ENCODE results near the gene ADAMTS19.
A peak's percentile ranks its signal among the peaks of the same experiment; 100 is the strongest.

Gene ADAMTS19

GRCh38 chr5:129664336-129664937 lies 204.3 kb downstream of the ADAMTS19 start:
- DNase-seq (ENCODE audit: extremely low read depth in 1 of 2, low read depth in 1 of 2) = peak in 1 of 2 donors; percentile 2

- no peak for DNase-seq (ENCODE audit: extremely low read depth in 1 of 2, low read depth in 1 of 2)
Observed at GRCh38 chr5:129670957-129671500, 210.9 kb downstream of the ADAMTS19 start.

DNA sequence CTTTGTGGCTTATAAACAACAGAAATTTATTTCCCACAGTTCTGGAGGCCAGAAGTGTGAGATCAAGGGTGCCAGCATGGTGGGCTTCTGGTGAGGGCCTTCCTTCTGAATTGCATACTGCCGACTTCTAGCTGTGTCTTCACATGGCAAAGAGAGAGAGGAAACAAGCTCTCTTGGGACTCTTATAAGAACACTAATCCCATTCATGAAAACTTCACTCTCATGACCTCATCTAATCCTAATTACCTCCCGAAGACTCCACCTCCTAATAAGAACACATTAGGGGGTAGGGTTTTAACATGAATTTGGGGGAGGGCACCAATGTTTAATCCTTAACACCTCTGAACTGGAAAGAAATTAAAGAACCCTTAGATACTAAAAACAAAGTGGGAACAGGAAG lies 211.9 kb downstream of the ADAMTS19 start:
- no peak for DNase-seq (ENCODE audit: extremely low read depth in 1 of 2, low read depth in 1 of 2)

DNA sequence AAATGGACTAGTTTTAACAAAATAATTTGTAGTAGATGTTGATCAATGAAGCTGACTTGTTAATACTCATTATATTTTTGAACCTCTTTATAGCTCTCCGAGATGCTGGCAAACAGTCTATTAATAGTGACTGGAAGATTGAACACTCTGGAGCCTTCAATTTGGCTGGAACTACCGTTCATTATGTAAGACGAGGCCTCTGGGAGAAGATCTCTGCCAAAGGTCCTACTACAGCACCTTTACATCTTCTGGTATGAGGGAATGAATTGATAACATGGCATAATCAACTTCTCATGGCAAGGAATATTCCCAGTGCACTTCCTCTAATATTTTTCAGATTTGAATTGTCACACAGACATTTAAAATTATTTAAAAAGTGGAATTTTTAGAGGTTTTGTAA lies 219.6 kb downstream of the ADAMTS19 start:
- DNase-seq (ENCODE audit: extremely low read depth in 1 of 2, low read depth in 1 of 2) = no peak

DNA sequence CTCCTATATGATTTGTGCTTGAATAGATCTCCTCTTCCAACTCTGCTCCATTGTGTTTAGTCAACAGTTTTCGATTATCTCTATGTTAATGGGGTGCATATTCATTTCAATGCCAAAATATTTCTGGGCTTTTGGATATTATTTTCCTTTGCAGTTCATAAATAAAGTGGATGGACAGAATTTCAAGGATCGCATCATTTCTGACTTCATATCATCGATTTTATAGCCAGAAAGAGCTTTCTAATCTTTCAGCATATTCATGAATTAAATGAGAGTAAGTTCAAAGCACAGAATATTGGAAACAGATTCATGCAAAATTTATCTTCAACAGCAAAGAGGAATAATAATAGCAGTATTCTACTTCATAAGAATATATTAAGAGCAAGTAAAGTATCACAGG lies 227.8 kb downstream of the ADAMTS19 start:
- no peak for DNase-seq (ENCODE audit: extremely low read depth in 1 of 2, low read depth in 1 of 2)

- no peak for DNase-seq (ENCODE audit: extremely low read depth in 1 of 2, low read depth in 1 of 2)
Observed at GRCh38 chr5:129689045-129689444, 228.9 kb downstream of the ADAMTS19 start.

DNA sequence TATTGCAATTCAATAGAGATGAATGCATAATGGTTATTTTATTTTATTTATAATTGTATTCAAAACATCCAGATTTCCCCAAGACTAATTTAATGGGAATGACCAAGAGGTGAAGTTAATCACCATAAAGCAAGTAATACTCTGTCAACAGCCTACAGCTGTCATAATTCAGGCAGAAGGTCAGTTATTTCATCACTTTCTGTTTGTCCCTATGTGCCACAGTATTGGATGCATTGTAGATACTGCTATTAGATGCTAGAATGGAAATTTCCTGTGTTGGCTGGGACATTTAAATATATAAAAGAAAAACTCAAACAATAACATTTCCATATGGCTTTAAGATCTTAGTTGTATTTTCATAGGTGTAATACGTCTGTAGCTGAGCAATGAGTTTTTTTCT lies 231.1 kb downstream of the ADAMTS19 start:
- no peak for DNase-seq (ENCODE audit: extremely low read depth in 1 of 2, low read depth in 1 of 2)

DNA sequence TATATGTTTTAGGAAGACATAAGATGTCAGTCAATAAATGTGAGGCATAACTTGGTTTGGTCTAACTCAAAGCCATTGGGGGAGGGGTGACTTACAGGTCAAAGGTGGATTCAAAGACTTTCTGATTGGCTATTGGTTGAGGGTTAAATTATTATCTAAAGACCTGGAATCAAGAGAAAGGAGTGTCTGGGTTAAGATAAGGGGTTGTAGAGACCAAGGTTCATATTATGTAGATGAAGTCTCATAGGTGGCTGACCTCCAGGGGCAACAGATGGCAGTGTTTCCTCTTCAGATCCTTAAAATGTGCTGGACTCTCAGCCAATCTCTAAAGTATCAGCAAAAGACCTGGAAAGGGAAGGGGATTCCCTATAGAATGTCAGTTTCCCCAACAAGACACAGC lies 236.5 kb downstream of the ADAMTS19 start:
- DNase-seq (ENCODE audit: extremely low read depth in 1 of 2, low read depth in 1 of 2) = no peak

DNA sequence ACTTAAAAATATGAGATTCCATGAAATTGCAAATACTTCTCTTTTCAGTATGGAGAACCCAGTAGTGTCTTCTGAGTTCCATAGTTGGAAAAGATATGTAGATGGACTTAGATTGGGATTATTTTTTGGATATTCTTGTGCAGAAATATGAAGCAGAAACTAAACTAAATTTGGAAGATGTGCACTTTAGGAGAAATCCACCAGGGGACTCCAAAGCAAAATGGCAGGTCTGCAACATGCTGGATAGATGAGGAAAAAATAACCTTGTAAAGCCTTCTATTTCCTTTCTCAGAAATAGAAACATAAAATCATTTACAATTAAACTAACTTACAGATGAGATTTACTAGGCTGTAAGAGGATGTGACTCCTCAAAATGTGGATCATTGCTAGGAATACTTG lies 238.6 kb downstream of the ADAMTS19 start:
- no peak for DNase-seq (ENCODE audit: extremely low read depth in 1 of 2, low read depth in 1 of 2)

DNA sequence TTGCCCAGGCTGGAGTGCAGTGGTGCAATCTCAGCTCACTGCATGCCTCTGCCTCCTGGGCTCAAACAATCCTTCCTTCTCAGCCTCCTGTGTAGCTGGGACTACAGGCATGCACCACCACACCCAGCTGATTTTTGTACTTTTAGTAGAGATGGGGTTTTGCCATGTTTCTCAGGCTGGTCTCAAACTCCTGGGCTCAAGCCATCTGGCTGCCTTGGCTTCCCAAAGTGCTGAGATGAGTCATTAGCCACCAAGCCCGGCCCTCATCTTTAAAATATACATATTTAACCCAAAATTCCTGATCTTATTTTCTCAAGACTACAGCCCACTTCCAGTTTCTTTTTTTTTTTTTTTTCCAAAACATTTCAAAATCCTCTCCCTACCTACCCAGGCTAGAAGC lies 256.1 kb downstream of the ADAMTS19 start:
- no peak for DNase-seq (ENCODE audit: extremely low read depth in 1 of 2, low read depth in 1 of 2)

- DNase-seq (ENCODE audit: extremely low read depth in 1 of 2, low read depth in 1 of 2) = no peak
Observed at GRCh38 chr5:129716651-129717050, 256.6 kb downstream of the ADAMTS19 start.

GRCh38 chr5:129717751-129718310 lies 257.7 kb downstream of the ADAMTS19 start:
- no peak for DNase-seq (ENCODE audit: extremely low read depth in 1 of 2, low read depth in 1 of 2)

DNA sequence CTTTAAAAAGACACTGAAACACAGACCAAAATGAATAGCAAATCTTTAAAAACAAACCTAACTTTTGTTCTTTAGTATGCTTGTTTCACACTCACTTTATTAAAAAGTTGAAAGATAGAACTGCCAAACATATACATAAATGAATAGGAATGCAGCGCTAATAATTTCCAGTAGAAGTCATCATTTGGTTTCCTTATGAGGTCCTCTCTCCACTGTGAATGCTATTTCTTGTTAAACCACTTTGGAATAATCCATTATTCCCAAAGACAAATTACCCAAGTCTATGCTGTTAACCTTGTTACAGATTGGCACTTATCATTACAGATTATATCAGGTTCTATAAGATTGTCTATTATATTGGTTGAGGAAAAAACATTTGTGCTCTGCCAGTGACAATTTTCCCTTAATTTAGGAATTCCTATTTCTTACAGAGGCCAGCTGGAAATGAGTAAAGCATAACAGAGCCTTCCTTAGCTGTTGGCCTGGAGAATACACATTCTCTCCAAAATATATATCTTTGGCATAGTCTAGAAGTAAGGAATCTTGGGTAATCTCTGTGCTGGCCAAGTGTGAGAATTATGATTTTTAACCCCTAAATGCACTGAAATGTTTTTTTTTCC lies 258.5 kb downstream of the ADAMTS19 start:
- no peak for DNase-seq (ENCODE audit: extremely low read depth in 1 of 2, low read depth in 1 of 2)

DNA sequence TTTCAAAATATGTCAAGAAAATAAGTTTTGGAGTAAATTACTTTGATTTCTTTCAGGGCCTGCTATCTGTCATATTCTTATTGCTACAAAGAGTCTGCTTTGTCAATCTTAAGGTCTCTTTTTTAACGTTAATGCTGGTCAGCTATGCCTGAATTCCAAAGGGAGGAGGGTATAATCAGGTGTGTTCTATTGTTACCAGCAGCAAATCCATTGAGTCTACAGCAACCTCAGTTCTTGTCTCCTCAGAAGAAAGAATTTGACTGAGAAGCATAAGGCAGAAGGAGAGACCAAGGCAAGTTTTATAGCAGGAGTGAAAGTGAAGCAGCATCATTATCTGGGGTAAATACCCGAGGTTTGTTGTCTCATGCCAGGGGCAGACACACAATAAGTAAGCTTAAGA lies 264.1 kb downstream of the ADAMTS19 start:
- DNase-seq (ENCODE audit: extremely low read depth in 1 of 2, low read depth in 1 of 2) = no peak

DNA sequence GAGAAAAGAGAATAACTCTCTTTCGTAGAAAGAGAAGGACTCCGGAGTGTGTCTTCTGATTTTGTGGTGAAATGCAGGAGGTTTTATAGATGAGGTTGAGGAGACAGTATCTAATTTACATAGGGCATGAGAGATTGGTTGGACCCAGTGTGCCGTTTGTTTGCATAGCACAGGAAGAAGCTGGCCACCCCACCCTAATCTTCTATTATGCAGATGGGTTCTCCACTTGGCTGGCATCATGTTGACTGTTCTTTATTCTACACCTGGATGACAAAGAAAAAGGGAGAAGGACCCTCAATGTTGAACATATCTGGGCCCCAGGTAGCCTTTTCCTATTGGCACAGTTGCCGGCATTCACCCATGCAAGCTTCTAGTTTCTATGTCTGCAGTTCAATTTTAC lies 264.5 kb downstream of the ADAMTS19 start:
- no peak for DNase-seq (ENCODE audit: extremely low read depth in 1 of 2, low read depth in 1 of 2)

GRCh38 chr5:129739773-129740172 lies 279.7 kb downstream of the ADAMTS19 start:
- DNase-seq (ENCODE audit: extremely low read depth in 1 of 2, low read depth in 1 of 2) = no peak

DNA sequence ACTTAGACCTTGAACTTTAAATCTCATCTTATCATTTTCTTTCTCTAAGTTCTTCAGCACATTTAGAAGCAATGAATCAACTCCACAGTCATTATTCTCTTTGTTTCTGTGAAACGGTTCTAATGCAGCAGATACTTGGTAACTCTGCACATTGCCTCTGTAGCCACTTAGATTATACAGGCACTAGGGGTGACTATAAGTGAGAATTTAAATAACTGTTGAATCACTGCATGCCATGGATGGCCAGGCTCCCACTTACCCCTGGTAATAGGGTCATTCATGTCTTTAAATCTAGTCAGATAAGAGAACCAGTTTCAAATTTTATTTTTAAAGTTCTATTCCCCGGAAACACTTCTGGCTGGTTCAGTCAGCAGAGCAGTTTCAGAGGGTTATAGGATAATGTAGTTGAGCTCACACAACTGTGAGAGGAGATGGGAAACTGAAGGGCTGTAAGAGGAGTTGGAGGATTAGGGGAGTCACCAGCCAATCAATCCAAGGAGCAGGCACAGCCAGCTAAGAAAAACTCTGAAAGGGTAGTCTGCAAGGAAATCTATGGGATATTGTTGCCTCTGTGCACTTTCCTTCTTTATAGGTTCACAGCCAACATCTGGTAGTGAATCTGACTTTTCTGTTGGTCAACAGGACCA lies 283.6 kb downstream of the ADAMTS19 start:
- no peak for DNase-seq (ENCODE audit: extremely low read depth in 1 of 2, low read depth in 1 of 2)

- DNase-seq (ENCODE audit: extremely low read depth in 1 of 2, low read depth in 1 of 2) = no peak
Observed at GRCh38 chr5:129745997-129746396, 285.9 kb downstream of the ADAMTS19 start.

GRCh38 chr5:129746876-129747275 lies 286.8 kb downstream of the ADAMTS19 start:
- no peak for DNase-seq (ENCODE audit: extremely low read depth in 1 of 2, low read depth in 1 of 2)

- DNase-seq (ENCODE audit: extremely low read depth in 1 of 2, low read depth in 1 of 2) = no peak
Observed at GRCh38 chr5:129747572-129748407, 287.7 kb downstream of the ADAMTS19 start, which contains the start of gene MINAR2. Gene MINAR2 (plus strand): TSS chr5:129748094. CDS start chr5:129748191, 97 bp downstream.
